ENCODE data around the gene HAUS8.
"Not testable (repeated sequence)": the region's sequence is repeated elsewhere in the genome, so short reads cannot be mapped to it uniquely, and the experiment has no call there.

The HAUS8 gene

DNA sequence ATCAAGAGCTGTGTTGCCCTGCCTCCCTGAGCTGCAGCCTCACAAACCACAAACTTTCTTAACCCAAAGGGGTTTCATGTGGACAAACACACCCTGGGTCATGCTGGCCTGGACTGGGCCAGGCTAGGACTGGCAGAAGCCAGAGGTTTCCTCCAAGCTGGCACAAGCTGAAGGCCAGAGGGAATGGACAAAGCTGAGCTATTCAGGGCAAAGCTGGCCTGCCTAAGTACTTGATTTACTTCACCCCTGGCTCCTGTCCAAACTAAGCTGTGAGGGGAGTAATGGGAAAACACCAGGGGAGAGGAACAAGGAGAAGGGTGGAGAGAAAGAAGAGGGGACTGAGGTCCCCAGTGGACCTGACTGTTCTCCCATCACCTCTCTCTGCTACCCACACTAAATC lies 54.9 kb downstream of the HAUS8 start:
- H3K27me3 ChIP-seq: peaks cover 38% of the 10 kb centered on the region
- TF ChIP-seq CTCF (IDR thresholded peaks at IDR 0.05): no peak
- H3K27ac ChIP-seq: no peak overlapping the region
- no peaks in the 10 kb centered on the region for H3K9me3 ChIP-seq
- H3K36me3 ChIP-seq: no peaks in the 10 kb centered on the region
- no peak overlapping the region for H3K4me3 ChIP-seq (ENCODE audit: low read depth in 1 of 2, low read length in 1 of 2)
- H3K4me1 ChIP-seq (ENCODE audit: control insufficient read depth in 1 of 2, insufficient read depth in 1 of 2, low read depth in 1 of 2, low read length in 1 of 2): peaks cover 12 to 17% of the 10 kb centered on the region in 2 experiments

- H3K4me3 ChIP-seq (ENCODE audit: low read depth in 1 of 2, low read length in 1 of 2); H3K9me3 ChIP-seq; H3K27ac ChIP-seq: not testable (repeated sequence)
These were observed 60.9 kb downstream of the HAUS8 start for GRCh38 chr19:17014212-17014861.

DNA sequence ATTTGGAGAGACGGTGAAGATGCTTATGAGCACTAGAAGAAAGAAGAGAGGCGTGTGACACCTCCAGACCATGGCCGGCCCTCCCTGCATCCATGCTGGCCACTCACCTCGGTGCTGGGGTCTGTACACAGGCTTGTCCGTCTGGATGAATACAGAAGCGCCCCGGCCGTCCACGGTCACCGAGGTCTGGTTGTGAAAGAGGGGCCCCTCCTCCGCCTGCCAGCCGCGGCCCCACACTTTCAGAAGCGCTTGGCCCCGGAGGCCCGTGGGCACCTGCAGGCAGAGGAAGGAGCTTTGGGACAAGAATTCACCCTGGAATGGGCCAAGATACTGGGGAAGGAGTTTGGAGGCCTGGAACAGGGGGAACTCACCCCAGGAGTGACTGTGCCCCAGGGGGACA lies 63.8 kb downstream of the HAUS8 start:
- Histone ChIP-seq H3K9me3 (no peaks in the 10 kb centered on the region), H3K36me3 (no peaks in the 10 kb centered on the region), H3K27me3 (peaks cover 10% of the 10 kb centered on the region), H3K27ac (no peak overlapping the region), H3K4me3 (ENCODE audit: low read depth in 1 of 2, low read length in 1 of 2) (no peak overlapping the region), H3K4me1 (ENCODE audit: control insufficient read depth in 1 of 2, insufficient read depth in 1 of 2, low read depth in 1 of 2, low read length in 1 of 2) (no peaks in the 10 kb centered on the region)
- no peak for TF ChIP-seq CTCF (IDR thresholded peaks at IDR 0.05)

More at GRCh38 chr19:17014212-17014861, 60.9 kb downstream of the HAUS8 start:
- not testable (repeated sequence) for H3K4me1 ChIP-seq (ENCODE audit: control insufficient read depth in 1 of 2, insufficient read depth in 1 of 2, low read depth in 1 of 2, low read length in 1 of 2); H3K36me3 ChIP-seq
- peaks cover 13% of the 10 kb centered on the region for H3K27me3 ChIP-seq

DNA sequence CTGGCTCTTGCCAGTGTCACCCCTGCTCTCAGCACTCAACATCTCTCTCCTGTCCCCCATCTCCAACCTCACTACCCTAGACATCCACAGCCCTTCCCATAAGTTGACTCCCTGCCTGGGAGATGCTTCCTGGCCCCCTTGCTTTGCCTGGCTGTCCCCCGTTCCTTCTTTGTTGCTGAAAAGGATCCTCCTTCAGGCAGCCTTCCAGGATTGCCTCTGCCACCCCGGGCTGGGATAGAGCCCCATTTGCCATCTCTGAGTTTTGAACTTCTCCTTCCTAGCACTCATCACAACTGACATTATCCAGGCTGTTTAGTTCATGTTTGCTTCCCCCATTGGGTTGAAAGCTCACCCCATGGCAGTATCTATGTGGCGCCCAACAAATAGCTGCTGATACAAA lies 68.7 kb downstream of the HAUS8 start:
- H3K9me3 ChIP-seq: no peaks in the 10 kb centered on the region
- no peaks in the 10 kb centered on the region for H3K36me3 ChIP-seq
- no peak overlapping the region for H3K27ac ChIP-seq
- no peaks in the 10 kb centered on the region for H3K4me1 ChIP-seq (ENCODE audit: control insufficient read depth in 1 of 2, insufficient read depth in 1 of 2, low read depth in 1 of 2, low read length in 1 of 2)
- no peak overlapping the region for H3K4me3 ChIP-seq (ENCODE audit: low read depth in 1 of 2, low read length in 1 of 2)
- H3K27me3 ChIP-seq: peaks cover 4% of the 10 kb centered on the region
- no peak for TF ChIP-seq CTCF (IDR thresholded peaks at IDR 0.05)

DNA sequence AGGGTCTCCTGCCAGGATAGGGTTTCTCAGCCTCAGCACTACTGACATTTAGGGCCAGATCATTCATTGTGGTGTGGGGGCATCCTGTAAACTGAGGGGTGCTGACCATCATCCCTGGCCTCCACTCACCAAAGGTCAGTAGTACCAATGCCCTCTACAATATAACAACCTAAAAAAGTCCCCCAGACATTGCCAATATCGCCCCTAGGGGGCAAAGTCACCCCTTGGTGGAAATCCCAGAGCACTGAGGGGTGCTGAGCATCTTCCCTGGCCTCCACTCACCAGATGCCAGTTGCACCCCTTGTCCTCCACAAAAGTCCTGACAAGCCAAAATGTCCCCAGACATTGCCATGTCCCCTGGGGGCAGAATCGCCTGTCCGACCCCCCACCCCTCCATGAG lies 70.3 kb downstream of the HAUS8 start:
- Histone ChIP-seq H3K27ac (no peak overlapping the region), H3K27me3 (peaks cover 4% of the 10 kb centered on the region), H3K4me3 (ENCODE audit: low read depth in 1 of 2, low read length in 1 of 2) (no peak overlapping the region), H3K36me3 (no peaks in the 10 kb centered on the region), H3K9me3 (no peaks in the 10 kb centered on the region), H3K4me1 (ENCODE audit: control insufficient read depth in 1 of 2, insufficient read depth in 1 of 2, low read depth in 1 of 2, low read length in 1 of 2) (no peaks in the 10 kb centered on the region)
- no peak for TF ChIP-seq CTCF (IDR thresholded peaks at IDR 0.05)

DNA sequence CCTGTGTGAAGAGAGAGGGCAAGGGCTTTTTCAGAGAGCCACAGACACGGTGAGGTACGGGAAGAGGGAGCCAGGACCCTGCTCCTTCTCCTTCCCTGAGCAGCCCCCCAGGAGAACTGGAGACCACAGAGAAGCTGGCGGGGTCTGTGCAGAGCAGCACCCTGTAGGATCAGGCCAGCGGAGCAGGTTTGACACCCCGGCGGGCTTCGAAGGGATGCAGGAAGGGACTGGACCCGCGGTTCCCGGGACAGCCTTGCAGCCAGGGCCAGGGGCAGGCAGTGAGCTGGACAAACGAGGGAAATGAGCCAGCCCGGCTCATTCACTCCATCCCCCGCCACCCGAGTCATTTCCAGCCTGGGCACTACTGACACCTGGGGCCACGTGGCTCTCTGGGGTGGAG lies 70.9 kb downstream of the HAUS8 start:
- H3K36me3 ChIP-seq: no peaks in the 10 kb centered on the region
- TF ChIP-seq CTCF (IDR thresholded peaks at IDR 0.05): no peak

More for the DNA sequence above, 70.9 kb downstream of the HAUS8 start:
- peaks cover 4% of the 10 kb centered on the region for H3K27me3 ChIP-seq
- no peak overlapping the region for H3K4me3 ChIP-seq (ENCODE audit: low read depth in 1 of 2, low read length in 1 of 2)
- H3K4me1 ChIP-seq (ENCODE audit: control insufficient read depth in 1 of 2, insufficient read depth in 1 of 2, low read depth in 1 of 2, low read length in 1 of 2): no peaks in the 10 kb centered on the region
- H3K9me3 ChIP-seq: no peaks in the 10 kb centered on the region
- H3K27ac ChIP-seq: no peak overlapping the region
